ENCODE results near the gene SLC35G4.

SLC35G4 gene

GRCh38 chr18:11579916-11580315 lies 29.5 kb upstream of the SLC35G4 start:
- no CpG with 5 or more reads among the region's 15 CpGs for WGBS (ENCODE audit: extremely low coverage, insufficient coverage, low lambda C conversion rate)

GRCh38 chr18:11581286-11581685 lies 28.1 kb upstream of the SLC35G4 start:
- no peak overlapping the region for H3K18ac ChIP-seq (ENCODE audit: low read length)
- H3K79me2 ChIP-seq (ENCODE audit: control insufficient read depth, insufficient read depth, low read length), result no peaks in the 10 kb centered on the region
- no peaks in the 10 kb centered on the region for H3K79me1 ChIP-seq (ENCODE audit: low read length)
- no CpG with 5 or more reads among the region's 2 CpGs for WGBS (ENCODE audit: extremely low coverage, insufficient coverage, low lambda C conversion rate)
- H2BK5ac ChIP-seq (ENCODE audit: low read length), result no peak overlapping the region
- no peak overlapping the region for H3K56ac ChIP-seq (ENCODE audit: low read length)
- no peak overlapping the region for H3K4ac ChIP-seq (ENCODE audit: low read depth, low read length)
- DNase-seq, result no peak
- no peak overlapping the region for H3K4me2 ChIP-seq (ENCODE audit: low read length)
- no peak overlapping the region for H2AK5ac ChIP-seq (ENCODE audit: low read length)
- no peak overlapping the region for H3K27ac ChIP-seq (ENCODE audit: low read depth, low read length)
- H4K5ac ChIP-seq (ENCODE audit: low read length), result no peak overlapping the region
- no peak overlapping the region for H3K23ac ChIP-seq (ENCODE audit: low read length)
- H3K27me3 ChIP-seq (ENCODE audit: insufficient read depth, low read length, poor library complexity), result no peaks in the 10 kb centered on the region
- no peak overlapping the region for H2BK15ac ChIP-seq (replicated peaks; ENCODE audit: low read depth)
- H3K9ac ChIP-seq (ENCODE audit: low read length), result no peak overlapping the region
- H2BK120ac ChIP-seq (ENCODE audit: low read depth, low read length), result no peak overlapping the region
- H3K4me3 ChIP-seq (ENCODE audit: low read length), result no peak overlapping the region
- no peaks in the 10 kb centered on the region for H3K36me3 ChIP-seq (ENCODE audit: control insufficient read depth, insufficient read depth, low read length)
- H4K8ac ChIP-seq (ENCODE audit: low read depth, low read length), result no peak overlapping the region
- H3K4me1 ChIP-seq (ENCODE audit: control insufficient read depth, low read depth, low read length), result no peaks in the 10 kb centered on the region

More at GRCh38 chr18:11579916-11580315, 29.5 kb upstream of the SLC35G4 start:
- no peak overlapping the region for H3K4ac ChIP-seq (ENCODE audit: low read depth, low read length)
- no peak overlapping the region for H2AK5ac ChIP-seq (ENCODE audit: low read length)
- H3K18ac ChIP-seq (ENCODE audit: low read length), result no peak overlapping the region
- no peak overlapping the region for H2BK120ac ChIP-seq (ENCODE audit: low read depth, low read length)
- H3K4me1 ChIP-seq (ENCODE audit: control insufficient read depth, low read depth, low read length), result no peaks in the 10 kb centered on the region
- H3K79me2 ChIP-seq (ENCODE audit: control insufficient read depth, insufficient read depth, low read length), result no peaks in the 10 kb centered on the region
- DNase-seq, result no peak
- no peaks in the 10 kb centered on the region for H3K79me1 ChIP-seq (ENCODE audit: low read length)
- H3K9ac ChIP-seq (ENCODE audit: low read length), result no peak overlapping the region
- H4K5ac ChIP-seq (ENCODE audit: low read length), result no peak overlapping the region
- H3K36me3 ChIP-seq (ENCODE audit: control insufficient read depth, insufficient read depth, low read length), result no peaks in the 10 kb centered on the region
- H2BK5ac ChIP-seq (ENCODE audit: low read length), result no peak overlapping the region
- H2BK15ac ChIP-seq (replicated peaks; ENCODE audit: low read depth), result no peak overlapping the region
- H4K8ac ChIP-seq (ENCODE audit: low read depth, low read length), result no peak overlapping the region
- H3K4me2 ChIP-seq (ENCODE audit: low read length), result no peak overlapping the region
- no peak overlapping the region for H3K23ac ChIP-seq (ENCODE audit: low read length)
- no peaks in the 10 kb centered on the region for H3K27me3 ChIP-seq (ENCODE audit: insufficient read depth, low read length, poor library complexity)
- no peak overlapping the region for H3K56ac ChIP-seq (ENCODE audit: low read length)
- H3K27ac ChIP-seq (ENCODE audit: low read depth, low read length), result no peak overlapping the region
- no peak overlapping the region for H3K4me3 ChIP-seq (ENCODE audit: low read length)

GRCh38 chr18:11585596-11585995 lies 23.8 kb upstream of the SLC35G4 start:
- Histone ChIP-seq H2BK120ac (ENCODE audit: low read depth, low read length) (no peak overlapping the region), H3K56ac (ENCODE audit: low read length) (no peak overlapping the region), H3K4me2 (ENCODE audit: low read length) (no peak overlapping the region), H3K4me3 (ENCODE audit: low read length) (no peak overlapping the region), H3K36me3 (ENCODE audit: control insufficient read depth, insufficient read depth, low read length) (no peaks in the 10 kb centered on the region), H3K4ac (ENCODE audit: low read depth, low read length) (no peak overlapping the region), H2AK5ac (ENCODE audit: low read length) (no peak overlapping the region), H3K79me2 (ENCODE audit: control insufficient read depth, insufficient read depth, low read length) (no peaks in the 10 kb centered on the region), H2BK5ac (ENCODE audit: low read length) (no peak overlapping the region), H3K9ac (ENCODE audit: low read length) (no peak overlapping the region), H4K5ac (ENCODE audit: low read length) (no peak overlapping the region), H4K8ac (ENCODE audit: low read depth, low read length) (no peak overlapping the region), H2BK15ac (replicated peaks; ENCODE audit: low read depth) (no peak overlapping the region), H3K23ac (ENCODE audit: low read length) (no peak overlapping the region), H3K18ac (ENCODE audit: low read length) (no peak overlapping the region), H3K79me1 (ENCODE audit: low read length) (no peaks in the 10 kb centered on the region), H3K27me3 (ENCODE audit: insufficient read depth, low read length, poor library complexity) (no peaks in the 10 kb centered on the region), H3K27ac (ENCODE audit: low read depth, low read length) (no peak overlapping the region), H3K4me1 (ENCODE audit: control insufficient read depth, low read depth, low read length) (no peaks in the 10 kb centered on the region)
- no peak for DNase-seq
- WGBS (ENCODE audit: extremely low coverage, insufficient coverage, low lambda C conversion rate), result no CpG with 5 or more reads among the region's 7 CpGs

- no peak overlapping the region for H3K18ac ChIP-seq (ENCODE audit: low read length)
- H3K27me3 ChIP-seq (ENCODE audit: insufficient read depth, low read length, poor library complexity), result no peaks in the 10 kb centered on the region
- H3K56ac ChIP-seq (ENCODE audit: low read length), result no peak overlapping the region
- H3K23ac ChIP-seq (ENCODE audit: low read length), result no peak overlapping the region
- H4K8ac ChIP-seq (ENCODE audit: low read depth, low read length), result no peak overlapping the region
- H4K5ac ChIP-seq (ENCODE audit: low read length), result no peak overlapping the region
- H3K4me1 ChIP-seq (ENCODE audit: control insufficient read depth, low read depth, low read length), result no peaks in the 10 kb centered on the region
- no peak for DNase-seq
- no peak overlapping the region for H3K9ac ChIP-seq (ENCODE audit: low read length)
- H2AK5ac ChIP-seq (ENCODE audit: low read length), result no peak overlapping the region
- no CpG with 5 or more reads among the region's 3 CpGs for WGBS (ENCODE audit: extremely low coverage, insufficient coverage, low lambda C conversion rate)
- no peak overlapping the region for H3K4ac ChIP-seq (ENCODE audit: low read depth, low read length)
- no peak overlapping the region for H2BK5ac ChIP-seq (ENCODE audit: low read length)
- H2BK120ac ChIP-seq (ENCODE audit: low read depth, low read length), result no peak overlapping the region
- H2BK15ac ChIP-seq (replicated peaks; ENCODE audit: low read depth), result no peak overlapping the region
- H3K4me2 ChIP-seq (ENCODE audit: low read length), result no peak overlapping the region
- H3K36me3 ChIP-seq (ENCODE audit: control insufficient read depth, insufficient read depth, low read length), result no peaks in the 10 kb centered on the region
- H3K79me1 ChIP-seq (ENCODE audit: low read length), result no peaks in the 10 kb centered on the region
- no peak overlapping the region for H3K27ac ChIP-seq (ENCODE audit: low read depth, low read length)
- no peak overlapping the region for H3K4me3 ChIP-seq (ENCODE audit: low read length)
- no peaks in the 10 kb centered on the region for H3K79me2 ChIP-seq (ENCODE audit: control insufficient read depth, insufficient read depth, low read length)
These were observed 22.5 kb upstream of the SLC35G4 start for GRCh38 chr18:11586896-11587295.

GRCh38 chr18:11587432-11587831 lies 22.0 kb upstream of the SLC35G4 start:
- H4K5ac ChIP-seq (ENCODE audit: low read length), result no peak overlapping the region
- H3K27me3 ChIP-seq (ENCODE audit: insufficient read depth, low read length, poor library complexity), result no peaks in the 10 kb centered on the region
- WGBS (ENCODE audit: extremely low coverage, insufficient coverage, low lambda C conversion rate), result no CpG with 5 or more reads among the region's 2 CpGs
- H2BK120ac ChIP-seq (ENCODE audit: low read depth, low read length), result no peak overlapping the region
- no peak overlapping the region for H3K27ac ChIP-seq (ENCODE audit: low read depth, low read length)
- H3K4me2 ChIP-seq (ENCODE audit: low read length), result no peak overlapping the region
- H2AK5ac ChIP-seq (ENCODE audit: low read length), result no peak overlapping the region
- H3K9ac ChIP-seq (ENCODE audit: low read length), result no peak overlapping the region
- no peak overlapping the region for H3K18ac ChIP-seq (ENCODE audit: low read length)
- H3K4me3 ChIP-seq (ENCODE audit: low read length), result no peak overlapping the region
- H3K4me1 ChIP-seq (ENCODE audit: control insufficient read depth, low read depth, low read length), result no peaks in the 10 kb centered on the region
- H3K79me1 ChIP-seq (ENCODE audit: low read length), result no peaks in the 10 kb centered on the region
- H4K8ac ChIP-seq (ENCODE audit: low read depth, low read length), result no peak overlapping the region
- H3K4ac ChIP-seq (ENCODE audit: low read depth, low read length), result no peak overlapping the region
- H3K56ac ChIP-seq (ENCODE audit: low read length), result no peak overlapping the region
- no peak overlapping the region for H3K23ac ChIP-seq (ENCODE audit: low read length)
- H2BK5ac ChIP-seq (ENCODE audit: low read length), result no peak overlapping the region
- H3K36me3 ChIP-seq (ENCODE audit: control insufficient read depth, insufficient read depth, low read length), result no peaks in the 10 kb centered on the region
- DNase-seq, result no peak
- no peaks in the 10 kb centered on the region for H3K79me2 ChIP-seq (ENCODE audit: control insufficient read depth, insufficient read depth, low read length)
- no peak overlapping the region for H2BK15ac ChIP-seq (replicated peaks; ENCODE audit: low read depth)

GRCh38 chr18:11587846-11588245 lies 21.6 kb upstream of the SLC35G4 start:
- no peak overlapping the region for H2BK5ac ChIP-seq (ENCODE audit: low read length)
- H3K79me2 ChIP-seq (ENCODE audit: control insufficient read depth, insufficient read depth, low read length), result no peaks in the 10 kb centered on the region
- no peak overlapping the region for H2AK5ac ChIP-seq (ENCODE audit: low read length)
- no peak overlapping the region for H3K56ac ChIP-seq (ENCODE audit: low read length)
- no peaks in the 10 kb centered on the region for H3K79me1 ChIP-seq (ENCODE audit: low read length)
- H3K4me2 ChIP-seq (ENCODE audit: low read length), result no peak overlapping the region
- DNase-seq, result no peak
- no peak overlapping the region for H3K27ac ChIP-seq (ENCODE audit: low read depth, low read length)
- H3K27me3 ChIP-seq (ENCODE audit: insufficient read depth, low read length, poor library complexity), result no peaks in the 10 kb centered on the region
- no peaks in the 10 kb centered on the region for H3K36me3 ChIP-seq (ENCODE audit: control insufficient read depth, insufficient read depth, low read length)
- WGBS (ENCODE audit: extremely low coverage, insufficient coverage, low lambda C conversion rate), result no CpG with 5 or more reads among the region's 3 CpGs
- H4K5ac ChIP-seq (ENCODE audit: low read length), result no peak overlapping the region
- H3K4me3 ChIP-seq (ENCODE audit: low read length), result no peak overlapping the region
- H3K18ac ChIP-seq (ENCODE audit: low read length), result no peak overlapping the region
- no peak overlapping the region for H2BK120ac ChIP-seq (ENCODE audit: low read depth, low read length)
- H2BK15ac ChIP-seq (replicated peaks; ENCODE audit: low read depth), result no peak overlapping the region
- H3K9ac ChIP-seq (ENCODE audit: low read length), result no peak overlapping the region
- no peak overlapping the region for H3K23ac ChIP-seq (ENCODE audit: low read length)
- no peak overlapping the region for H3K4ac ChIP-seq (ENCODE audit: low read depth, low read length)
- no peaks in the 10 kb centered on the region for H3K4me1 ChIP-seq (ENCODE audit: control insufficient read depth, low read depth, low read length)
- no peak overlapping the region for H4K8ac ChIP-seq (ENCODE audit: low read depth, low read length)
